Activated CD8-positive, alpha-beta memory T cell treated with anti-CD3 and anti-CD28 coated beads for 48 hours (primary cell): ENCODE measurements around the gene CENPP.

ENCODE experiments used
- DNase-seq, 3 experiments: peaks; one replicate each; pipeline ENCODE4 v3.0.0-alpha.2; 2020; ENCODE audit warnings: low read depth in 2 of 3, low spot score in 2 of 3

The CENPP gene

GRCh38 chr9:92668746-92669526 is 343.2 kb downstream of the CENPP start:
- peak; percentile 29 to 36 (median 30) for DNase-seq

DNA sequence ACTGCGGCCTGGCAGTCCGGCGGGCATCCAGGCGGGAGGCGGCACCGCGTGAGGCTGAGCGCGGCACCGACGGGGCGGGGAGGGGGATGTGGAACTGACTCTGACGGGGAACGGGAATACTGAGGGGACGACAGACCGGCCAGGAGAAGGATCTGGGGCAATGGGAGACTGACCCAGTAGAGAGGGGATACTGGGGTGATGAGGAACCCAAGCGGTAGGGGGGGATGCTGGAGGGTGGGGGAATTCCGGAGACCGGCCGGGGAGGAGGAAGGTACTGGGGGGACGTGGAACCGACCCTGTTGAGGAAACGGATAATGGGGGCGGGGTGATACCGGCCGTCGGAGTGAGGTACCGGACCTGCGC is 343.8 kb downstream of the CENPP start:
- DNase-seq = peak in 2 of 3 experiments; percentile 14 to 24
